HTERT RPE-1 (cell line): ENCODE data around the gene NCKAP5.
"Not testable (repeated sequence)": the region's sequence is repeated elsewhere in the genome, so short reads cannot be mapped to it uniquely, and the experiment has no call there.

Experiments used
- in situ Hi-C: fragments of 300-500 bp; cut with MboI; formaldehyde crosslinking; loops from 4 replicates; pipeline ENCODE4 v1.14.3; 2020; ENCODE audit warnings: low sequenced_read_pairs

The NCKAP5 gene

DNA sequence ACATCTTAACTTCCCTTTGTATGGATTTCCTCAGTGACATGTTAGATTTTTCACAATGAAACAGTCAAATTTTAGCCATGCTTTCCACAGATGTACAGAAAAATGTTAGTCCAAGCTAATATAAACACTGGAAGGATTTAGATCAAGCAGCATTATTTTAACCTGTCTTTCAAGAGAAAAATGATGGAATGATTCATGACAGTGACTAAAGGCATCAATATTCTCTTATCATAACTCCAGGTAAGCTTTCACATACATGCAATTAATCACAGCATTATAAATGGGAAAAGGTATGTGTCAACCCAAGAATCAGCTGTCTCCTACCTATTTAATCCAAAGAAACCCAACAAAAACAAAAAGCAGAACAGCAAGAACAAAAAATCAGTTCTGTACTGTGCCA is 92.7 kb downstream of the NCKAP5 start:
- in situ Hi-C loops: no loop called here

GRCh38 chr2:133470446-133470845 is 97.8 kb downstream of the NCKAP5 start:
- in situ Hi-C loops: not testable (repeated sequence)

DNA sequence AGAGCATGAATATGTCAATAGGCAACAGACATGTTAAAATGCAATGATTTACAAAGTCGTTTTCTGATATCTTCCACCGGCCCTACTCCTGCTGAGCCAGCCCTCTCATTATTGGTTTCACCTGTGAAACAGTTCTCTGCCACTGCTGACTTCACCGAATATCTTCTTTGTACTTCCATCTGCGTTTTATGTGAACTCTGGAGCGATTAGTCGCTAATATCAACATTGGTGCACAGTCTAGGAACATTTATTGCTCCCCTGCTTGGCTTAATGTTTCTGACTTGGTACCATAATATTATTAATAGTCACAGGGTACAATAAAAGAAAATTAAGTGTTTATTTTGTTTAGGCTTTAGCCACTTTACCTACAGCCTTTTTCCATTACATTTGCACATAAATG is 105.5 kb downstream of the NCKAP5 start:
- in situ Hi-C loops: no loop called here

- in situ Hi-C loops: no loop called here
These were observed 106.8 kb downstream of the NCKAP5 start for GRCh38 chr2:133461484-133461883.

DNA sequence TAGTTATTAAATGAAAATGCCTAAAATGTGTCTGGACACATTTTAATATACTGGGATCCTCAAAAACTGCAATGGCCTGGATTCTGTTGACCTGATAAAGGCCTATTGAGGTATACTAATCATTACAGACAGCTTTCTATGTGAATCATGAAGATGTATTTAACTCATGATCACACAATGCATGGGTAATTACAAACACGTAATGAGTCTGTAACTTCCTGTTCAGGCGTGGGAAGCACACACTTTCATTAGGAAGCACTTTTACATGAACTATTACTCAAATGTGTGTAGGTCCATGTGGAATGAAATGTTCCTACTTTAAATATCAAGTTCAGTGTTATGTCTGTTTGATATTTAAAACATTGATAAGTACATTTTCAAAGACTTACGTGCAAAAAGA is 108.7 kb downstream of the NCKAP5 start:
- in situ Hi-C loops: no loop called here

DNA sequence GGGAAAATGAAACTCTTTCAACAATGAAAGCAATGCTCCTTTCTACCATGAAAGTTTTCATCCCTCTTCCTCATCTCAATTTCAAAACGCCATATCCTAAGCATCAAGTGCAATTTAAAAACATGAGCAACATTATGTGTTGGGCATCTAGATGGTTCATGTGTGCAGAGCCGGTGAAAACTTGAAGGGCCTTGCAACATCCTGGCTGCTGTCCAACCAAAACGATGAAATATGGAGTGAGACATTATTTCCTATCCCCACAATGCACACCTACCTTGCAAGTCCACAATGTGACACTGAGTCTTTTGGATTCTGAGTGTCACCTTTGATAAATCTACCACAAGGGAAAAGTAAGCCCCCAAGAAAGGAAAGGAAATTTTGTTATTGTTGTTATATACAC is 110.0 kb downstream of the NCKAP5 start:
- in situ Hi-C loops: no loop called here

- in situ Hi-C loops: no loop called here
These were observed 110.4 kb downstream of the NCKAP5 start for GRCh38 chr2:133457861-133458260.

GRCh38 chr2:133456971-133457370 is 111.3 kb downstream of the NCKAP5 start:
- in situ Hi-C loops: no loop called here

GRCh38 chr2:133456156-133456555 is 112.1 kb downstream of the NCKAP5 start:
- in situ Hi-C loops: no loop called here

- in situ Hi-C loops: no loop called here
These were observed 115.2 kb downstream of the NCKAP5 start for GRCh38 chr2:133453032-133453431.

GRCh38 chr2:133452583-133452982 is 115.7 kb downstream of the NCKAP5 start:
- in situ Hi-C loops: no loop called here

- in situ Hi-C loops: no loop called here
These were observed 116.1 kb downstream of the NCKAP5 start for GRCh38 chr2:133452146-133452545.

GRCh38 chr2:133448195-133448594 is 120.1 kb downstream of the NCKAP5 start:
- in situ Hi-C loops: no loop called here

DNA sequence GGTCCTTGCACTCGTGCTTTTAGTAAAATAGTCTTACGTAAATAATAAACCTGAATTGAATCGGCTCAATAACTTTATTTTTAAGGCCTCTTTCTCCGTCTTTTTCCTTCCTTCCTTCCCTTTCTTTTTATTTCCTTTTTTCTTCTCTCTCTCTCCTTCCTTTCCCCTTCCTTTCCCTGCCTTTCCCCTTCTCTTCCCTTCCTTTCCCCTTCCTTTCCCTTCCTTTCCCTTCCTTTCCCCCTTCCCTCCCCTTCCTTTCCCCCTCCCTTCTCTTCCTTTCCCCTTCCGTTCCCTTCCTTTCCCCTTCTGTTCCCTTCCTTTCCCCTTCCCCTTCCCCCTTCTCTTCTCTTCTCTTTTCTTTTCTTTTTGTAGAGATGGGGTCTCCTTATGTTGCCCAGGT is 121.0 kb downstream of the NCKAP5 start:
- in situ Hi-C loops: no loop called here

- in situ Hi-C loops: no loop called here
These were observed 123.8 kb downstream of the NCKAP5 start for GRCh38 chr2:133444465-133444864.

- in situ Hi-C loops: no loop called here
These were observed 125.9 kb downstream of the NCKAP5 start for GRCh38 chr2:133442393-133442792.

DNA sequence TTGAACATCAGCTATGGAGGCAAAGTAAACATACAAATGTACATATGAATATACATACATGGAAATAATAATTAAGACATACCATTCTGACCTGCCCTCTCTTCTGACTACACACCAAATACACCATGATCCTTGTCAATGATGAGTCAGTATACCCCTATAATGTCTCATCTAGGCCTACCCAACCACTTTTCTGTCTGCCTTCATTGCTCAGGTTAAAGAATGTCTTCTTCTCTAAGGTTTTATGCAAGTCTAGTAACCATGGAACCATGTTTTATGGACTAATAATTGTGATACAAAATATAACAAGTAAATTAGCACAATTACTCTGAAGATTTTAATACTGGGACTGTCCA is 128.7 kb downstream of the NCKAP5 start:
- in situ Hi-C loops: no loop called here

- in situ Hi-C loops: no loop called here
These were observed 129.3 kb downstream of the NCKAP5 start for GRCh38 chr2:133438848-133439564.

- in situ Hi-C loops: no loop called here
These were observed 130.2 kb downstream of the NCKAP5 start for GRCh38 chr2:133438026-133438425.

- in situ Hi-C loops: no loop called here
These were observed 130.8 kb downstream of the NCKAP5 start for GRCh38 chr2:133437492-133437891.

DNA sequence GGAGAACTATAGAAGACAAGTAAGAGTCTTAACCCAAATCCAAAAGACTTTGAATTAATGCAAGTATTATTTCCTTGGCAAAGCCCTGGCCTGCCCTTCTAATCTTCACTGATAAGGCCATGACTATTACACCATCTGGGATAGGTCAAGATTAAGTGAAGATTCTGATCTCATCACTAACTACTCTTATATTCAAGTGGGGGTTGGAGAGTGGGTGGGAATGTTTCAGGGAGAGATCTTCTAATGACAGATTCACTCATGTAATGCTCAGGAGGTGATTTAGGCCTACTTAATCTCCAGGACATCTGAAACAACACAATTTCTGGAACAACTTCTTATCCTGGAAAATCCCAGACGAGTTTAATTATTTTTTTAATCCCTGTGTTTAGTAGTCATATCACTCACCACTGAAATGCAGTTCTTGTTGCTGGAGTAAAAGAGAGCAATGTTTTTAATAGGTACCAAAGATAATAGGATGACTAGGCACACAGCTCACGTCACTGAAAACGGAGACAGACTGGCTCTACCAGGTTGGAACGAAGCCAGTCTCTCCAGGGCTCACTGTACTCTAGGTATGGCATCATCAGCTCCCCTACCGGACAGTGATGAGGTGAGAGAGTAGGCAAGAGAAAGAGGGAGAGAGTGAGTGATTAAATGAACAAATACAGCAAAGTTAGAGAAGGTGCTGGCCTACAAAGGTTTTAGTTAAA is 133.1 kb downstream of the NCKAP5 start:
- in situ Hi-C loops: no loop called here
